GM21717 (cell line): ENCODE results near the gene KIF6.
A peak's percentile ranks its signal among the peaks of the same experiment; 100 is the strongest.
"Not testable (repeated sequence)": the region's sequence is repeated elsewhere in the genome, so short reads cannot be mapped to it uniquely, and the experiment has no call there.

Source experiments
- ATAC-seq: cut with Tn5 transposase; IDR thresholded peaks from one replicate; pipeline ENCODE4 v1.9.1; 2021; ENCODE audit warnings: mild to moderate bottlenecking, moderate library complexity; ENCODE audit not compliant: unreplicated experiment

KIF6 gene

GRCh38 chr6:39558079-39558478, 167.1 kb downstream of the KIF6 start:
- ATAC-seq = no peak

- ATAC-seq = no peak
Observed at GRCh38 chr6:39555136-39555535, 170.1 kb downstream of the KIF6 start.

DNA sequence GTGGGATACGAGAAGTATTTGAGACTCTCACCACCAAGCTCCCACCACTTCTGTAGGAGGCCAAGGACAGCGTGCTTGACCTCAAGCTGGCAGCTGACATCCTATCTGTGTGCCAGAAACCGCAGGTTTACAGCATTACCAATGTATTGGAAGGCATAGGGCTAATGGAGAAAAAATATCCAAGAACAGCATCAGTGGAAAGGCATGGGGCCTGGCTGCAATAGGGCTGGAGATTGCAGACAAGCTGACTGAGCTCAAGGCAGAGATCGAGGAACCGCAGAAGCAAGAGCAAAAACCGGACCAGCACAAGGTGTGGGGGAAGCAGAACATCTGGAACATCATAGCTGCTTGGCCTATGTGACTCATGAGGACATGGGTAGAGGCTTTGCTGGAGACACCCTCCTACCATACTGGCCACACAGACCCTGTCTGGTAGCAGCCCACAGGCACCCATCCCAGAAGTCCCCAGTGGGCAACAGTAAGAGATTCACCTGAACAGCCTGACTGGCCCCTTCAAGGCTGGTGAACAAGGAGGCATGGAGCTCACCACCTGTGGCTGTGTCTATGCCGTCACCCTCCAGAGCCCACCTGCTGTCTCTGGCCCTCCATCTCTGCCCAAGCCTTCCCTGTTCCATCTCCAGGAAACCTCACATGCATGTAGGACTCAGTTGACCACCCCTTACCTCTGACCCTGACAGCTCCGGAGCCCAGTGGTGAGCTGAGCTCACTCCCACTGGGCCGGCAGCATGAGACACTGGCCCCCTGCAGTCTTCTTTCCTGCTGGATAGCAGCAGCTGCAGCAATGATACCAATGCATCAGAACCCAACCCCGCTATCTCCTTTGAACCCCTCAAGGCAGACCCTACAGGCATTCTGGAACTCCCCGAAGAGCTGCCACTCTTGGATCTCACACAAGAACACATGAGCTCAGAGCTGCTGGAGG, 171.1 kb downstream of the KIF6 start:
- ATAC-seq = no peak

- ATAC-seq = no peak
Observed at GRCh38 chr6:39553029-39553428, 172.2 kb downstream of the KIF6 start.

- ATAC-seq = no peak
Observed at GRCh38 chr6:39550191-39550590, 175.0 kb downstream of the KIF6 start.

DNA sequence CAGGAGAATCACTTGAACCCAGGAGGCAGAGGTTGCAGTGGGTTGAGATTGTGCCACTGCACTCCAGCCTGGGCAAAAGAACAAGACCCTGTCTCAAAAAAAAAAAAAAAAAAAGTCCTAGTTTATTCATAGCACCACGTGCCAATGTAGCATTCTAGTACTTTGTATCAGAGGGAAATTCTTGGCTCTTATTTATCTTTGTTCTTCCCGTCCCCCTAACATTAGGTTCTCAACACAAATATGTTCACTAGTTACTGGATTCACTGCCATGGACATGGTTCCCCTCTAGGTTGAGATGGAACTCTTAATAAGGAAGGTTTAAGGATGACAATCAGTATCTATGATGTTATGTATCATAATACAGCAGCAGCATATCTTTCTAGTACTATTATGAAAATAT, 178.5 kb downstream of the KIF6 start:
- ATAC-seq = no peak

DNA sequence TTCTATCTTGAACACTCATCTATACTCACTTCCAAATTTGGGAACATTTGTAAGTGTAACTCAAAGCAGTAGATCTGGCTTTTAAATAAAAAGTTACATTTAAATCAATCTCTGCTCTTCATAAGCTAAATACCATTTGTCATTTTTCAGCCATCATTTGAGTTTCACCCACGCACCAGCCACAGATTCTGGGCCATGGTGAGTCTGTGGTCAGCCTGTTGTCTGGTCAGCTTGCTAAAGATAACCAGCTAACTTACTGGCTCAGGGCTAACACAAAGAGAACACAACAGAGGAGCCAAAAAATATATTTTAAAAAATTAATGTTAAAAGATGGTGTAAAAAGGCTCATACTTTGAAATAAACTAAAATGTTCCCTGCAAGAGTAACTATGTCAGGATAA, 181.3 kb downstream of the KIF6 start:
- no peak for ATAC-seq

DNA sequence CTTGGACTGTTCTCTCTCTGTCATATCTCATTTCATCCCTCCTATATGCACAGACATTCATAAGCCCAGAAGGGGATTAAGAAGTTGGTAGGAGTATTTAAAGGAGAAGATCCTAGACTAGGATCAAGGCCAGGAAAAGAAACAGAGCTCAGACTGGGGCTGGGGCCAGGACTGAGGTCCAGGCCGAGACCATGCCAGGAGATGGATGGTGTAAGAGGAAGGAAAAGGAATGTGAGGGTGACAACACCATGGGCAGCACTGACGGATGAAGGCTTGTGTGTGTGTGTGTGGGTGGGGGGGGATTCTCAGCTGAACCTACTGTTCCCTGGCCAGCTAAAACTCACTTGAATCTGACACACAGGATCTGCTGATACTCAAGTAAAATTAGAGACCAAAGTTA, 182.1 kb downstream of the KIF6 start:
- ATAC-seq = no peak

GRCh38 chr6:39540454-39540853, 184.8 kb downstream of the KIF6 start:
- no peak for ATAC-seq

DNA sequence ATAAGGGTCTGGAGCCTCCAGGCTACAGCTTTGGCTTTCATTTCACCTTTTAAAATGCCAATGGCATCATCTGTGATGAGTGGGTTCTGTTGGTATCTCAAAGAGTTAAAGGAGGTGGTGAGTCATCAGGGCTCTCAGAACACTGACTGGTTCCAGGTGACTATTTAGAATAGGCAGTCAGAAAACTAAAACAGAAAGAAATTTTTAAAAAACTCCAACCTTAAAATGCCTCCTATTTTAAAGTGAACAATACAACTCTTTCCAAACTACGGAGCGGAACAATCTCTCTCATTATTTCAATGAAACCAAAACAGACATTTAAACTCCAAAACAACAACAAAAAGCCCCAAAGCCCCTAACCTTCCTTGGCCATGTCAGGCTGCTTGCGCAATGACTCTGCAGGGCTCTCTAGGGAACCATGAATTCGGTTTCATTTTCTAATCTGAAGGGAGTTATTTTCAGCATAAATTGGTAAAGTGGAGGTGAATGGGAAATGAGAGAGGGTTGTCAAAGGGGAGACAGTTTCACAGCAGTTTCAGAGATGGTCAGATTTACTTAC, 194.9 kb downstream of the KIF6 start:
- peak; percentile 98 for ATAC-seq

- no peak for ATAC-seq
Observed at GRCh38 chr6:39527792-39528564, 197.2 kb downstream of the KIF6 start.

DNA sequence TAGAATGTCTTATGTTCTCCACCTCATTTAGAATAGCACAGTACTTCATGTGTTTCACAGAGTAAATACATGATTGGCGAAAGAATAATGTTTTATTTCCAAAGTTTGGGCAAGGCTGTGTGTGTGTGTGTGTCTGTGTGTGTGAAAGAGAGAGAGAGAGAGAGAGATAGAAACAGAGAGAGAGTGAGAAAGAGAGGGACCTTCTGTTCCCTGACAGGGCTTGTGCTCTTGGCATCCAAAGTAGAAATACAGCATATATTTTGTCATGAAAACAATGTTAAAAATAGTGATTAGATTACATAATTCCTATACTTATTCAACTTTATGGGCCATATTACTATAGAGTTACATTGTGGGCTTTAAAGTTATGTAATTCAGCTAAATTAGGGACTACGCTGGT, 201.2 kb downstream of the KIF6 start:
- no peak for ATAC-seq

- ATAC-seq = no peak
Observed at GRCh38 chr6:39521958-39522357, 203.2 kb downstream of the KIF6 start.

- no peak for ATAC-seq
Observed at GRCh38 chr6:39520916-39521315, 204.3 kb downstream of the KIF6 start.

- ATAC-seq = no peak
Observed at GRCh38 chr6:39520411-39520810, 204.8 kb downstream of the KIF6 start.

GRCh38 chr6:39518221-39518620, 207.0 kb downstream of the KIF6 start:
- no peak for ATAC-seq

DNA sequence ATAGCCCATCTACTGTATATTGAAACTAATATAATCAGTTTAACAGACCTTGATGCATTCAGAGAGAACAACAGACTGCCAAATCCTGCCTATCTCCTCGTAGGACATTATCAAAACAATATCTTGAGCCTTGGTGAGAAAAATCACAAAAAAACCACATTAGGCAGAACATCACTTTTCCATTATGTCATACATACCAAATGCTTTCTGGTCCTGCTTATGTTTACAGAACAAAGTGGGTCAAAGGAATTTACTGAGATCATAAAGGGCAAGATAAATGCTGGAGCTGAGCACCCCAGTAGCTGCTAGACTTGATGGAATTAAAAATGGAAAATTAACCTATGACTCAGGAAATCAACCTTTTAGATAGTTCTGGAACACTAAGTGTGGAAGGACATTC, 207.5 kb downstream of the KIF6 start:
- ATAC-seq = no peak

DNA sequence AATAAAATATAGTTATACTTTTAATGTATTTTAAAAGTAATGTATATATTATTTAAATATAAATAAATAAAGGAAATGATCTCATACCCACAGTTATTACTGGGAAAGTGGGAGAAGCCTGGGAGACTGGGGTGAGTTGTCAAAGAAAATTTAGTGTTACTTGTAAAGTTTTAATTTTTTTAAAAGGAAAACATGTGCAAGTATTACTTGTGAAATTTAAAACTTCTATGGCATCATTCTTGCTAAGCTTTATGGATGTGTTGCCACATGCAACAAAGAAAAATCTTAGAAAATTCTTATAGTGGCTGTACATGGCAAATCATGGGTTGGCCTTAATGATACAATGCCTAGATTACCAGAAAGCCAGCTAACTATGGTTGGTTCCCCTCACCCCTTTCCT, 208.7 kb downstream of the KIF6 start:
- no peak for ATAC-seq

DNA sequence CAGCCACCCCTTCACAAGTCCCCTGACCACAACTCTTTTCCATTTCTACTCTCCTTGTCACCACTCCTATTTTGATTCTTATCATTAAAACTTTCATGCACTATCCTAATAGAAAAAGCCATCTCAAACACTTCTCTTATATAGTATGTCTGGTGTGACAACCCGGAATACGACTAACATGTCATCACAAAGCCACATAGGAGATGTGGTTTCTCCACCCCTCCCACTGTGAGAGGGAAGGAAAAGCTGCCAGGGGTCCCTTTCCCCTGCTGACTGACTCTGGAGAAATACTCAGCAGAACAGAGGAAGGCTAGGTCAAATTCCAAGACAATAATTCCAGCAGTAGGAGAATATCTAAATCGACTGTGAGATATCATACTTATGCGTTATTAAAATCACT, 209.7 kb downstream of the KIF6 start:
- no peak for ATAC-seq

DNA sequence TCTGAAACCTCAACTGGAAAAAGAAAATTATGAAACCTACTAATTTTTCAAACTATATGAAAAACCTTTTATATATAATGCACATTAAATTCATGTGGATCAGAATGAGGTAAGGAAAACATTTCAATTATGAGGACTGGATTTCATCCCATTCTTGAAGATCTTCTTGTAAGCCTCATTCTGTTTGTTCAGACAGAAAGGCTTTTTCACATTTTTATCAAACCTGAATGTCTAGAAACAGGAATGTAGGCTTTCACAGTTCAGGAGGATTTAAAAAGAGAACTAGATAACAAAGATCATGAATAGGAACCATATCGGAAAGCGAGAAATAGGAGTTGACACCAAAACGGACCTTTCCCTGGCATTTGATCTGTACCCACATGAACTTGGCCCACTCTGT, 210.2 kb downstream of the KIF6 start:
- no peak for ATAC-seq

GRCh38 chr6:39509831-39510230, 215.4 kb downstream of the KIF6 start:
- ATAC-seq = not testable (repeated sequence)

GRCh38 chr6:39508515-39508914, 216.7 kb downstream of the KIF6 start:
- no peak for ATAC-seq
